Uterus (tissue), 2 donors: ENCODE measurements around the gene NHSL1.

Experiments
- POLR2A ChIP-seq, 2 donors: fragments of 450-650 bp; IDR thresholded peaks; one replicate each; pipeline ENCODE4 v1.6.1; 2016; ENCODE audit warnings: antibody characterized with exemption in 2 of 2, mild to moderate bottlenecking in 1 of 2, moderate library complexity in 1 of 2
- TF ChIP-seq, protein P1 (sequence below), 4 experiments: fragments of 200-600 bp in 2 of 4; fragments of 450-650 bp in 2 of 4; sonication (generic) in 2 of 4; IDR thresholded peaks; one replicate each; pipeline ENCODE4 v1.5.1; 2016 to 2019; ENCODE audit warnings: antibody characterized with exemption in 4 of 4, mild to moderate bottlenecking in 2 of 4, moderate library complexity in 1 of 4

DNA sequence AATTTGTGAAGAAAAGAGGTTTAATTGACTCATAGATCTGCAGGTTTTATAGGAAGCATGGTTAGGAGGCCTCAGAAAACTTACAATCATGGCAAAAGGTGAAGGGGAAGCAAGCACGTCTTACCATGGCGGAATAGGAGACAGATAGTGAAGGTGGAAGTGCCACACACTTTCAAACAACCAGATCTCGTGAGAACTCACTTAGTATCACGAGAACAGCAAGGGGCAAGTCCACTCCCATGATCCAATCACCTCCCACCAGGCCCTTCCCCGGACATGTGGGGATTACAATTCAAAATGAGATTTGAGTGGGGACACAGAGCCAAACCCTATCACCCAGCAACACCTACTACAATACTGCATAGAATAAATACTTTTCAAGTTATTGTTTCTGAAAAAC lies 102.6 kb downstream of the NHSL1 start:
- TF ChIP-seq, protein P1, sequence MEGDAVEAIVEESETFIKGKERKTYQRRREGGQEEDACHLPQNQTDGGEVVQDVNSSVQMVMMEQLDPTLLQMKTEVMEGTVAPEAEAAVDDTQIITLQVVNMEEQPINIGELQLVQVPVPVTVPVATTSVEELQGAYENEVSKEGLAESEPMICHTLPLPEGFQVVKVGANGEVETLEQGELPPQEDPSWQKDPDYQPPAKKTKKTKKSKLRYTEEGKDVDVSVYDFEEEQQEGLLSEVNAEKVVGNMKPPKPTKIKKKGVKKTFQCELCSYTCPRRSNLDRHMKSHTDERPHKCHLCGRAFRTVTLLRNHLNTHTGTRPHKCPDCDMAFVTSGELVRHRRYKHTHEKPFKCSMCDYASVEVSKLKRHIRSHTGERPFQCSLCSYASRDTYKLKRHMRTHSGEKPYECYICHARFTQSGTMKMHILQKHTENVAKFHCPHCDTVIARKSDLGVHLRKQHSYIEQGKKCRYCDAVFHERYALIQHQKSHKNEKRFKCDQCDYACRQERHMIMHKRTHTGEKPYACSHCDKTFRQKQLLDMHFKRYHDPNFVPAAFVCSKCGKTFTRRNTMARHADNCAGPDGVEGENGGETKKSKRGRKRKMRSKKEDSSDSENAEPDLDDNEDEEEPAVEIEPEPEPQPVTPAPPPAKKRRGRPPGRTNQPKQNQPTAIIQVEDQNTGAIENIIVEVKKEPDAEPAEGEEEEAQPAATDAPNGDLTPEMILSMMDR (IDR thresholded peaks at IDR 0.05) = no peak
- TF ChIP-seq POLR2A (IDR thresholded peaks at IDR 0.05) = no peak
